NCI-H1930 (cell line): Measurements from ENCODE around the gene PLEKHM3.
"Not testable (repeated sequence)": the region's sequence is repeated elsewhere in the genome, so short reads cannot be mapped to it uniquely, and the experiment has no call there.

Source experiments
- DNase-seq, 2 experiments: peaks; one replicate each; lab custom pipeline; 2025; lab: John Stamatoyannopoulos, UW

Gene PLEKHM3

DNA sequence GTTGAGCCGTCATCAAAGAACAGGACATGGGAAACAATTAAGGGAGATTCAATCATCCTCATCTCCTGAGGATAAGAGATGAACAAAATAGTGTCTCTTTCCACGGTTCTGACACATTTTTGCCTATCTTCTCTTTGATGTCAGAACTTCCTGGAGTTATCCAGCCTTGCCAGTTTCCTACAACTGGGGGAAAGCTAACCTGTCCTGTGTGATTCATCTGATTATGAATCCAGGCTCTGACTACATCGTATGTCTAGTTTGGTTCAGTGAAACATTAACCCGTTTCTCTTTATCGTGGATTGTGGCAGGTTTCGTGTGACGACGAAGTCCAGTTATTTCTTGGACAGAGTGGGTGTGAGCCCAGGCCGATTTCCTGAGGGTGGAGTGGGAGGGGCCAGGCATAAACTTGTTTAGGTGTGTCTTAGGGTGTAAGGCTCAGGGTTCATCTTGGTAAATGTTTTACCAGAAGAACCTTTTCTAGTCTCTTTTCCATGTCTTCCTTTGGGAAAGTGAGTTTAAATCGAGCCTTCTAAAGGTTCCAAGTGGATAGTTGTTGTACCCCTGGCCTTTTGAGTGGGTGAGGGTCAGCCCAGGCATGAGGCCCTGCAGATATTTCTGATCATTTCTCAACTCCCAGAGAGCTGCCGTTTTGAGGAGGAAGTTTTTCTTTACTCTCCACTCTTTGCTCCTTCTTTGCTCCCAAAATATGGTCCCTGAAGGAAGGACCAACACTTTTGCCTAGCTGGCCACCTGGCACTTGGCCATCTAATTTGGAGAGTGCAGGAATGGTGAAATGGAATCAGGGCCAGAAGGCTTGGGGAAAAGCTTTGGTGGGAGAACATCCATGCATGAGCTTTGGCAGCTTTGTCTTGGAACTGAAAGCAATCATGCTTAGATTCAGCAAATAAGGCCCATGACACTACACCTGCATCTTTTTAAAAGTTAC, 205.2 kb downstream of the PLEKHM3 start:
- no peak for DNase-seq

DNA sequence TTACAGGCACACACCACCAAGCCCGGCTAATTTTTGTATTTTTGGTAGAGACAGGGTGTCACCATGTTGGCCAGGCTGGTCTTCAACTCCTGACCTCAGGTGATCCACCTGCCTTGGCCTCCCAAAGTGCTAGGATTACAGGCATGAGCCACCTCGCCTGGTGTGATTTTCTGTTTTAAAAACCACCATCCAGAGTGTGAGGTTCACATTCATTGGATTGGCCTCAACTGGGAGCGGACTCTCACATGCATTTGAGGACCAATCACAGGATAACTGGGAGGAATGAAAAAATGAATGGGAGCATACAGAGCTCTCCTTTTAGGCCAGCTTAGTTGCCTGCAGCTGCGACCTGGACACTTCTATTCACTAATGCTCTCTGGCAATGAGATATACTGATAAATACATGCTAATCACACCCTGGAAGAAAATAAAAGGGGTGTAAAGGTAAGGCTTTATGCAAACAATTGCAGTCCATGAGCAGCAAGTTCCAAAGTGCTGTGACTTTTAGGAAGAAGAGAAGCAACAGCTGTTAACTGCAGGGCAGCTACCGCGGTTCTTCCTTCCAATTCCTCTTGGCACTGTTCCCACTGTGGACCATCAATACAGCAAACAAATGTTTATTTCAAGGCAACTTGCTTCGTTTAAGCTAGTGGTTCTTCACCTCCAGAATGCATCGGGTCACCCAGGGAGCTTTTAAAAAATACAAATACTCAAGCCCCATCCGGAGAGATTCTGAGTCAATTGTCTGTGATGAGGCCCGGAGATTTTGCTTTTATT, 206.1 kb downstream of the PLEKHM3 start:
- no peak for DNase-seq

DNA sequence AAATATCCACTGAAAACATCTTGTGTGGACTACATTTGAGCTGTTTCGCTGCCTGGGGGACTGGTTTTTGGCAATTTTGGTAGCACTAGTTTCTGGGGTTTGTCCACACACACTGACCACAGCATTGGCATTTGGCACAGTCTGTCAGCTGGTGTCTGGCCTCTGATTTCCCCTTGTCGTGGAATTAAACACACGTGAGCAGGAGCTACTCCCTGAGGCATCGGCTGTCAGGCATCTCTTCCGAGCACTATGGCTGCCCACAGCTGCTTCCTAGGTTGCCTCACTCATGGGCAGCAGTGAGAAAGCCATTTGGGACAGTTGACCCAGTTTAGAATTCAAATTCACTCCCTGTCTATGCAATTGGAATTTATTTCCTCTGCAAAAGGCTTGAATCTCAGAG, 208.8 kb downstream of the PLEKHM3 start:
- no peak for DNase-seq

DNA sequence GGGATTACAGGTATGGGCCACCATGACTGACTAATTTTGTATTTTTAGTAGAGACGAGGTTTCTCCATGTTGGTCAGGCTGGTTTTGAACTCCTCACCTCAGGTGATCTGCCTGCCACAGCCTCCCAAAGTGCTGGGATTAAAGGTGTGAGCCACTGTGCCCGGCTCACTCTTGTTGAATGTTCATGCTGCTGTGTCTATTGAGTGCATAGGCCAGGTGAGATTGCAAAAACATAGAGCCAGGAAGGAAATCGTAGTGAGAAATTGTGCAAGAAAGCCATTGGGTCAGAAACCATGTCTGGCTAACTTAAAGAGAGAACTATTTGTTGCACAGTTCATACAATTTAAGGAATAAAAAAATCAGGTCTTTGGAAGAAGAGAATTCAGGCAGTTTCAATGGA, 210.1 kb downstream of the PLEKHM3 start:
- DNase-seq = no peak

DNA sequence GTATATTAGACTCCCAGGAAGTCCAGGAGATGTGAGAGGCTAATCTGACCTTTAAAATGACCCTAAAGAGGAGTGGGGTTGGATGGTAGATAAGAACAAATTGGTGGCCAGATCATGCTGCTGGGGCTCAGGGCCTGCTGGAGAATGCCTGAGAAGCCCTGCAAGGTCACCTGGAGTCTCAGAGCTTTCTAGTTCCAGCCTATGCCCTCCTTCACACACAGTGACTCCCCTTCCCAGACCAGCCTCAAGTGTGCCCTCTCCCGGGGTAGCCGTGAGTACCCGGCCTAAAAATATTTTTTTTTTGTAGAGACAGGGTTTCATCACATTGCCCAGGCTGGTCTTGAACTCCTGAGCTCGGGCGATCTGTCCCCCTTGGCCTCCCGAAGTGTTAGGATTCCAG, 211.4 kb downstream of the PLEKHM3 start:
- no peak for DNase-seq

DNA sequence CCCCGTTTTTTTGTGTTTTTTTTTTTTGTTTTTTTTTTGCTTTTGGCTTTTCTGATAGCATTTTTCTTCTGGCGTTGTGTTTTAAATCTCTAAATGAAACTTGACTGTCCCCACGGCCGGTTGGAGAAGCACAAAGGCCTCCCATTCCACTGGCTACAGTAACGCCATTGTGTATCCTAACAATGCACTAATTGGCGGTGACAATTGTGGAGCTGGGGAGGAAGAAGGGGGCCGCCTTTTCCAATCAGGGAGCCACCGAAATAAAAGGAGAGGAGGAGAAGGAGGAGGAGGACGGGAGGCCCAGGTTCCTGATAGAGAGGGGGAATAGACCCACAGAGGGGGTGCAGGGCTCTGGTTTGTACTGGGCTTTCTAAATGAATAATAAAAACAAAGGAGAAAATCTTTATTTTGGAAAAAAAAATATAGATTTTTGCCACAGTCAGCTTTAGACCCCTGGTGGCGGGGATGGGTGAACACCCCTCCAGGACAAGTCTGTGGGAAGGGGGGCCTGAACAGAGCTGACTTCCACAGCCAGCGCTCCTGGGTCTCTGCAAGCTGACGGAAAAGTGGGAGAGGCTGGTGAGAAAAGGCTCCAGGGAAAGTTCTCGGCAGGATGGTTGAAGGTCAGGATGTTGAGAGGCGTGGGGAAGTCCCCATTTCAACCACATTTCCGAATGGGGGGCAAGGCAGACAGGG, 212.0 kb downstream of the PLEKHM3 start:
- DNase-seq = peak; percentile 28 to 43

DNA sequence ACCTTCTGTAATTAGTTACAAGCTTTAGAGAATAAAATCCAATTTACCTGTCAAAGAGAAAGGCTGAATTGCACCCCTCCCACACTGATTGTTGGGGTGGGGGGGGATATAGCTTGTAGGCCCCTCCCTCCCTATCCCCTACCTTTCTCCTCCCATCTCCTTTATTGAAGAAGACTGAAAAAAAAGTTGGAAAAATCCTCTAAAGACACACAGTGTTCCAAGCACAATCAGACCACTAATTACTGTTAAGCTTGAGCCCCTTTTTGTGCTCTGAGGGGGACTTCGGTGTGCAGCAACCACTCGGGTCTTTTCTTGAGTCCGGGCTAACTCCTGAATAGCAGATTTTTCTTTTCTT, 212.6 kb downstream of the PLEKHM3 start:
- no peak for DNase-seq

DNA sequence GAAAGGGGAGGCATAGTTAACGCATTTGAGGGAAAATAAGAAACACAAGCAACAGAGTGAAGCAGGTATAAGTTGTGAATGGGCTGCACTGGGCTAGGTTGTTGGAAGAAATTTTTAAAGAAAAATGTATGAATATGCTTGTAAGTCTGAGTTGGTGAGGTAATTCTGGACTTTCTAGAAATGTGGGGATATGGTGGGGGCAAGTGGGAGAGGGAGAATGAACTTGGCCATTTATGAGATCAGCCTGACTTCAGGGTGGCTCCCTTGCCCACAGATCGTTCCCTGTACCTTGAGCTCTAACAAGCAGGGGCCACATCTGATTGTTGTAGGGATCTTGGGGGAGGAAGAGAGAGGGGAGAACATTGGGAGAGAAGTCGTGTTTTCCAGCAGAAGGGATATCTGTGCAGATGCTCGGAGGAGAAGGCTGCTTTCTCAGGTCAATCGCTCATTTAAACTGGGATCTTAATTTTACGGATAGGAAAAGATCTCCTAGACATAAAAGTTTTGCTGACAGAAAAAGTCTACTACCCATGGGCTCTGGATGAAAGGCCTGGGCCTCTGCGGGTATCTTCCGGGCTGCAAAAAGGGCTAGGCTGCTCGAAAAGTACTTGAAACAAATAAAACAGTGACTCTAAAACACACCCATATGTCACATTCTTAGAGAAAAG, 213.1 kb downstream of the PLEKHM3 start:
- DNase-seq = no peak

DNA sequence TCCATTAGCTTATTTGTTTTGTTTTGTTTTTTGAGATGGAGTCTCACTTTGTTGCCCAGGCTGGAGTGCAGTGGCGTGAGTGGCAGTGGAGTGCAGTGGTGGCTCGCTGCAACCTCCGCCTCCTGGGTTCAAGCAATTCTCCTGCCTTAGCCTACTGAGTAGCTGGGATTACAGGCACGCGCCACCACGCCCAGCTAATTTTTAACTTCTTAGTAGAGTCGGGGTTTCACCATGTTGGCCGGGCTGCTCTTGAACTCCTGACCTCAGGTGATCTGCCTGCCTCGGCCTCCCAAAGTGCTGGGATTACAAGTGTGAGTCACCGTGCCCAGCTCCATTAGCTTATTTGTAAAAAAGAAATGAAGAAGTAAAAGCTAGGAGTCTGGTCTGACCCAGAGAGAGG, 213.7 kb downstream of the PLEKHM3 start:
- DNase-seq = not testable (repeated sequence)

DNA sequence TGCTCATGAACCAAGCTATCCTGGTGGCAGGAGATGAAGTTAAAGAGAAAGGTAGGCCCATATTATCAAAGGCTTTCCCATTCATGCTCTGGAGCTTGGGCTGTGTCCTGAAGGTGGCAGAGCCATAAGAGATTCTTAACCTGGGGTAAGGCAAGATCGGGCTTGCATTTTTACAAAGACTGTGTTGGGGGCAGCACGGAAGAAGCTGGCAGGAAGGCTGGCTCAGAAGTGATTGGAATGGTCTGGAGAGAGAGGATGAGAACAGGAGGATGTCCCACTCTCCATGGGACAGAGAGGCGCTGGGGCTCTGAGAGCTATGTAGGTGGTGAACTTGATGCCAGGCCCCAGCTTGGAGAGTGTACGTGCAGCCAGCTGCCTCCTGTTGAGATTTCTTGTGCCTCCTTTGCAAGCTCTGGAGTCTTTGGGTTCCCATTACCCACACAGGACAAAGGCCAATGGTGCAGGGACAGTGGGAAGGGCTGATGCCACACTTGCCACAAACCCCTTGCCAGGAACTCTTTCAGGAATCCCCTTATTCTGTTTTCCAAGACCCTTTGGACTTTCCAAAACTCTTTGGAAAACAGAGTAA, 215.0 kb downstream of the PLEKHM3 start:
- DNase-seq = no peak

DNA sequence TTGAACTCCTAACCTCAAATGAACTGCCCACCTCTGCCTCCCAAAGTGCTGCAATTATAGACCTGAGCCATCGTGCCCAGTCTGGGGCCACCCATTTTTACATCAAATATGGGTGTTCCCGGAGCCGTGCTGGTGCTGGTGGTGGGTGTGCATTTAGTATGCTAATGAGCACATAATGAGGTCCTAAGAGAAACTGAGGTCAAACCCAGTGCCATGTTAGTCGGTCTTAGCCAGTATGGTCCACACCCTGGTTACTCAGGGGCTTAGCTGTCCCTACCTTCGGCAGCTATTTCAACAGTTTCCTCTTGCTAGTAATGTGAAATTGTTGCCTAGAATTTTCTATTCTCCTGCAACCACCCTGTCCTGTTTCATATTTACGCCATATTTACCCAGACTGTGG, 217.2 kb downstream of the PLEKHM3 start:
- no peak for DNase-seq

DNA sequence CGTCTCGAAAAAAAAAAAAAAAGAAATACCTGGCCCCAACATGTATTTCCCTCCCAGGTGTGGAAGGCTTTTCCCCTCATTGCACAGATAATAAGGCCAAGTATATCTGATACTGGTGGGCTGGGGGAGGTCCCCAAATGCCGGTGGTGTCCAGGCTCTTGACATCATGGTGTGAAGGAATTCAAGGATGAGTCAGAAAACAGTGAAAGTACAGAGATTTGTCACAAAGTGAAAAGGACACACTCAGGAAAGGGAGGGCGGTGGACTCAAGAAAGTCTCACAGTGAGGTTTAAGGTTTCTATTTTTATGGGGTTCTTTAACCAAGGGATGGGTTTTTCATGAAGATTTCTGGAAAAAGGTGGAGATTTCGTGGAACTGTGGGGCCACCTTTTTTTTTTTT, 217.8 kb downstream of the PLEKHM3 start:
- no peak for DNase-seq

DNA sequence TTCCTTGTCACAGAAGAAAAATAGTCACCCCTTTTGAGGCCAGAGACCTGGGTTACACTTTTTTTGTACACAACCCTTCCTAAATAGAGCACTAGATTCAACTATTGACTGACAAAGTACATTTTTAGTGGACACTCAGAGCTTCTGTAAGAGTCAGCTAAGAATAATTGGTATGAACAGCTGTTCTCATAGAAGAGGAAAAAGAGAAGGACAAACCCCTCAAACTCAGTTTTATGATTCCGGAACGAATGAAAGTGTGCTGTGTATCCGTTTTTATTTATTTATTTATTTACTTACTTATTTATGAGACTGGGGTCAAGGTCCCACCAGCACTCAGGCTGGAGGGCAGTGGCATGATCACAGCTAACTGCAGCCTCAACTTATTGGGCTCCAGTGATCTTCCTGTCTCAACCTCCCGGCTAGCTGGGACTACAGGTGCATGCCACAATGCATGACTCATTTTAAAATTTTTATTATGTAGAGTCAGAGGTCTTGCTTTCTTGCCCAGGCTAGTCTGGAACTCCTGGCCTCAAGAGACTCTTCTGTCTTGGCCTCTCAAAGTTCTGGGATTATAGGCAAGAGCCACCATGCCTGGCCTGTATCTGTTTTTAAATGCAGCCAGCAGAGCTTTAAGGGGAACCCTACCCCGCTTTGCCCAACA, 219.6 kb downstream of the PLEKHM3 start:
- no peak for DNase-seq

DNA sequence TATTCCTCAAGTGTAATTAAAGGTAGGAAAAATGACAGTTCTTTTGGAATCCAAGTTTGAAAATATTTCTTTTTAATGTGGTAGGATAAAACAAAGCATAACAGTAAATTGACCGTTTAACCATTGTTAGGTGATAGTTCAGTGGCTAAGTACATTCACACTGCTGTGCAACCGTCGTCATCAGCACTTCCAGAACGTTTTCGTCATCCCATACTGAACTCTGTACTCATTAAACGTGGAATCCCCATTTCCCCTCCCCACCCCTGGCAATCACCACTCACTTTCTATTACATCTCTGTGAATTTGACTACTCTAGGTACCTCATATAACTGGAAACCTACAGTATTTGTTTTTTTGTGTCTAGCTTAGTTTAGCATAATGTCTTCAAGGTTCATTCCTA, 222.7 kb downstream of the PLEKHM3 start:
- DNase-seq = no peak

DNA sequence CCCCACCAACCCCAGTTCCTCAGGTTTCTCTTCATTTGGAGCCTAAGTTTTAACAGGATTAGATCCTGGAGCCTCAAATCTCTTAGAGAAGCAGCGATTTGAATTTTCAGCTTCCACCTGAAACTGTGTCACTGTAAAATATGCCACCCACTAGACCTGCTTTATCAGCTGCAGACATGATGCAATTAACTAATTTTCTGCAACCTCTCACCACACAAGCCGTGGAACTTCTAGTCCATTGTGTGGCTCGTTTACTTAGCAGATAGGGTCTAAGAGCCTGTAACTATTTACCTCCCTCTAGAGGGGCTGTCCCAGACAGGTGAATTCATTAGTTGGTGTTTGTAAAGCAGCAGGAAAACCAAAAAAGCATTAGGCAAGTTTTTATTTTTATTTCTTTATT, 224.1 kb downstream of the PLEKHM3 start:
- DNase-seq = peak; percentile 34 to 55

DNA sequence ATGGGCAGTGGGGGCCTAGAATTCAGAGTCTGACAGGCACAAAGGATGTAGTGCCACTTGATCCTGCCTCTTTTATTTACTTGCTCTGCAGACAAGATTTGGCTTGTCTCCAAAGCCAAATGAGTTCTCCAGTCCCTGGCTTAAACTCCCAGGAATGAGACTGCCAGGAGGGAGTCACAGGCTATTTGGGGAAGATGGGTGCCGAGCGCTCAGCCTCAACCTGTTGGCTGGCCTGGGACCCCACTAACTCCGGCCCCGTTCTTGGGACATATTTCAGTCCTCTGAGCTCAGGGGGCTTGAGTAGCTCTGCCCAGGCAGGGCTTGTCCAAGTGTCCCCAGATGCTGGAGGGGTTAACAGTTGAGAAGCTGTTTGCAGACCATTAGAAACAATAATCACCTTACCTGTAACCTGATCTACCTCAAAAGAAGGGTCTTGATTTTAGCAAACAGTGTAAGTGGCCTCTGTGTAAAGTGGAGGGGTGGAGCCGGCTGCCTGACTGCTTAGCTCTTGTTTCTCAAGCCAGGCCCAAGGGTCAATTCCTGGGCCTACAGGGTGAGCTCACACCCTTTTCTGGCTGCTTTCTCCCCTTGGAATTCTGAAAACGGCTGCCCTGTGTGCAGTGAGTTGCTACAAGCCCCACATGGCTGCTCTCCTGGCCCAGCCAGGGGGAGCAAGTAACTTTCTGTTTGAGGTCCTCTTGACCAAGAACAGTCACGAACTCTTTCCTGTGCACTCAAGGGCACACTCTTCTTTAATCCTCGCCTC, 228.6 kb downstream of the PLEKHM3 start:
- DNase-seq = peak; percentile 75 to 84

DNA sequence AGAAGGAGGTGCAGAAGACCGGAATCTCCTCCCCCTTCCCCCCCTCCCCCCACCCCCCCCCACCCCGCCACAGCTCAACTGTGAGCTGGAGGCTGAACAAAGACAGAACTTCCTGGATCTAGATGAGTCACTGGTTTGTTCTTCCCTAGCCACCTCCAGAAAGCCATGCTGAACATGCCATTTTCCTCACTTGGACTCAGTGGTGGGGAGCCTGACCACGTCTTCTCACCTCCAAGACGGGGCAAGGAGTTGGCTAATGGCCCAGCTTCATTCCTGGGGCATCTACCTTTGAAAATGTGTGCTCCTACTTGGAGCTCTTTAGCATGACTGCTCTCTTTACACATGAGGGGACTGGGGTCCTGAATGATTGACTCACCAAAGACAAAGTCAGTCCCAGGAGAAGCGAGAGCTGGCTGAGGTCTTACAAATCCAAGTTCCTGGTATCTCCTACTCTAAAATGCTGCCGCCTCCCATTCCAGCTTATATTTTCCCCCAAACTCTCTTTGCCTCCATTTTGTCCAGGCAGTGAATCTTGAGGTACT, 233.0 kb downstream of the PLEKHM3 start:
- no peak for DNase-seq

DNA sequence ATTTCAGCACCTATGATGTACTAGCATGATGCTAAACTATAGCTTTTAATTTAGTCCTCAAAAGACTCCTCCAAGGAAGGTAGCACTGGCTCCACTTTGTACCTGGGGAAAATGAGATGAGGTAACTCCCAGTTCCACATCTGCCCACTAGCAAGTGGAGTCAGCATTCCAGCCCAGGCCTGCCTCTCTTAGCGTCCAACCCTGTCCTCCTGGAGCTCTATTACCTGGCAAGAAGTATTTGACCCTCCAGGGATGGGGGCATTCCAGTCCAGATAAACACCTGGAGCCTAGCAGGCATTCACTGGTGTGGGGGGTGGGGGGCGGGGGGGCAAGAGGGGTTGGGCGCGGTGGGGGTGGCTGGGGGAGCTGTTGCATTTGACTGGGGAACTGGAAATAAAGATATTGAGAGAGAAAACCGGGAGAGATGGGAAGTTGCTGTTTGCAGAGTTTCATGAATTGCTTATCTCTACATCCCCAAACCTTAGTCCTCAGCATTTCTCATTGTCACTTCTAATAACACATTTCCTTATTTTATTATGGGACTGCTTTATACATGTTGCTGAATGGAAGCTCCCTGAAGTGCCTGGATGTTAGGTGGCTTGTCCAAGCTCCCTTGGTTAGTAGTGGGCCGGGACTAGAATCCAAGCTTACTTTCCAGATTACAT, 233.6 kb downstream of the PLEKHM3 start:
- DNase-seq = no peak

DNA sequence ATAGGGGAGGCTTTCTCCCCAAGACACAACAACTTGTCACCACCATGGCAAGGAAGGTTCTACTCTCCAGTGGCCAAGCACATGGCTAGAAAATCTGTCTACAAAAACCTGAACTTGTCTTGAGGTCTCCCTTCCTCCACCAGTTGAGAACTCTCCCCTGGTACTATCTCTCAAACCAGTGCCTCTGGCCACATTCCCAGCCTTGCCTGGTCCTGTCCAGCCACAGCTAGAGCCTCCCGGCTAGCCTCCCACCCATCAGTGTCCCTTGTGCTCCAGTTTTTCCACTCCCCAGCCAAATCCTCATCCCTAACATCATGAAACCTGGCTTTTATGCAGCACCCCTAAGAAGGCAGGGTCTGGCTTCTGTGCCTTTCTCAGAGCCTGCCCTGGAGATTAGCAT, 234.4 kb downstream of the PLEKHM3 start:
- no peak for DNase-seq

DNA sequence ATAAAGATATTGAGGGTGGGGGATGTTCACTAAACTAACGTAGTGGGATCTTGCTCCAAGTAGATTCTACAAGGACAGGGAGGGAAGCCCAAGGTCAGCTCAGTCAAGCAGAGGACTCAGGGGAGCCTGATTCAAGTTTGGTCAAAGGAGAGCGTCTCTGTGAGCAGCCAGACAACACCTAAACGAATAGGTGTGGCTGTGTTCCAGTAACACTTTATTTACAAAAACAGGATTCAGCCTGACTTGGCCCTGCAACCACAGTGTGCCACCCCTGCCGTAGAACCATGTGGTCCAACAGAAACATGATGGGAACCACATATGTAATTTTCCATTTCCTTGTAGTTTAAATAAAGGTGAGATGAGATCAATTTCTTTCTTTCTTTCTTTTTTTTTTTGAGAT, 237.5 kb downstream of the PLEKHM3 start:
- DNase-seq = no peak
